Measurements from ENCODE around the gene ATP5PO. TPM values are rescaled to one million over a fixed set of nuclear protein-coding genes. Genes with fewer than 3 reads are reported as not detected.

ATP5PO gene
- total RNA-seq, 2 experiments from 2014 or later, result 234 to 241 TPM

DNA sequence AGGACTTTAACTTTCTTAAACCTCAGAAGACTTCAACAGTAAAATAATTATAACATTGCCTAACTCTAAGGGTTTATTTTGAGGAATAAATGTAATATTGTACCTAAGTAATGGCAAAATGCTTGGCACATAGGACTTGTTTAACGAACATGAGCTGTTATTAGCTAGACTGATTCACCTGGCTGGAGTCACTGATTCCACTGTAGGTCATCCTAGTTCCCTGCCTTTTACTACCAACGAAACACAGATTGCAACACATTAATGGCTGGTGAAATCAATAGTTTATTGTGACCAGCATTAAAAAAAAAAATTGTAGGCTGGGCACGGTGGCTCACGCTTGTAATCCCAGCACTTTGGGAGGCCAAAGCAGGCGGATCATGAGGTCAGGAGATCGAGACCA lies 45.5 kb upstream of the ATP5PO start:
- TF ChIP-seq, protein P1, sequence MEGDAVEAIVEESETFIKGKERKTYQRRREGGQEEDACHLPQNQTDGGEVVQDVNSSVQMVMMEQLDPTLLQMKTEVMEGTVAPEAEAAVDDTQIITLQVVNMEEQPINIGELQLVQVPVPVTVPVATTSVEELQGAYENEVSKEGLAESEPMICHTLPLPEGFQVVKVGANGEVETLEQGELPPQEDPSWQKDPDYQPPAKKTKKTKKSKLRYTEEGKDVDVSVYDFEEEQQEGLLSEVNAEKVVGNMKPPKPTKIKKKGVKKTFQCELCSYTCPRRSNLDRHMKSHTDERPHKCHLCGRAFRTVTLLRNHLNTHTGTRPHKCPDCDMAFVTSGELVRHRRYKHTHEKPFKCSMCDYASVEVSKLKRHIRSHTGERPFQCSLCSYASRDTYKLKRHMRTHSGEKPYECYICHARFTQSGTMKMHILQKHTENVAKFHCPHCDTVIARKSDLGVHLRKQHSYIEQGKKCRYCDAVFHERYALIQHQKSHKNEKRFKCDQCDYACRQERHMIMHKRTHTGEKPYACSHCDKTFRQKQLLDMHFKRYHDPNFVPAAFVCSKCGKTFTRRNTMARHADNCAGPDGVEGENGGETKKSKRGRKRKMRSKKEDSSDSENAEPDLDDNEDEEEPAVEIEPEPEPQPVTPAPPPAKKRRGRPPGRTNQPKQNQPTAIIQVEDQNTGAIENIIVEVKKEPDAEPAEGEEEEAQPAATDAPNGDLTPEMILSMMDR (IDR thresholded peaks at IDR 0.05), result no peak

DNA sequence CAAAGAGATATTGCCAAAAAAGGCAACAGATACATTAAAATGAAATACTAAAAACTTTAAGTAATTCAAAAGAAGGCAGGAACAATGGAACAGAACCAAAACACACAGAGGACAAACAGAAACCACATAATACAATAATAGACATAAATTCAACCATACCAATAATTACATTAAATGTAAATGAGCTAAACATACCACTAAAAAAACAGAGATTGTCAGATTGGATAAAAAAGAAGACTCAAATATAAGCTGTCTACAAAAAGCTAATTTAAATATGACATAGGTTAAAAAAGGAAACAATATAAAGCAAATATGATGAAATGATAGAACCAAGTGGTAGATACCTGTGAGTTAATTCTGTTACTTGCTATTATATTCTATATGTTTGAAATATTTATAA lies 44.1 kb upstream of the ATP5PO start:
- TF ChIP-seq, protein P1 (IDR thresholded peaks at IDR 0.05), result no peak

More for the DNA sequence above, 45.5 kb upstream of the ATP5PO start:
- Mint-ChIP-seq H3K4me3 (no peak overlapping the region), H3K27me3 (no peaks in the 10 kb centered on the region), H3K4me1 (ENCODE audit: low read depth) (peaks cover 19% of the 10 kb centered on the region), H3K9me3 (peaks cover 18% of the 10 kb centered on the region), H3K27ac (no peak overlapping the region), H3K36me3 (ENCODE audit: low read depth) (peaks cover 47% of the 10 kb centered on the region)
- no peak for DNase-seq
- intact Hi-C loops (cut with micrococcal nuclease), result no loop called here
- ChIA-PET POLR2A (interaction anchor here (1.0 to 5.2 kb wide), 3 partner anchors 10 to 14 kb away, joined by 3 to 28 read pairs (median 8); no protein-coding TSS in a partner anchor), CTCF (interaction anchor here (2.5 kb wide), 1 partner anchor 9 kb away, joined by 12 read pairs; no protein-coding TSS in a partner anchor)
- no peak for ATAC-seq

DNA sequence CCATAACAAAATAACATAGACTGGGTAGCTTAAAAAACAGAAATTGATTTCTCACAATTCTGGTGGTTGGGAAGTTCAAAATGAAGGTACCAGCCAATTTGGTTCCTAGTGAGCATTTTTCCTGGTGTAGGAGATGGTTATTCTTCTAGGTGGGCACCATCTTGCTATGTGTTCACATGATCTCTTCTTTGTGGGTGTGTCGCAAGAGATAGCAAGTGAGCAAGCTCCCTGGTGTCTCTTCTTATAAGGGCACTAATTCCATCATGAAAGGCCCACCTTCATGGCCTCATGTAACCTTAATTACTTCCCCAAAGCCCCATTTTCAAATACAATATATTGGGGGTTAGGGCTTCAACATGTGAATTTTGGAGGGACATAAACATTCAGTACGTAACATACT lies 38.8 kb upstream of the ATP5PO start:
- ChIA-PET CTCF (interaction anchor here (1.0 to 1.7 kb wide), 2 partner anchors 12 to 30 kb away, joined by 4 to 8 read pairs; no protein-coding TSS in a partner anchor), POLR2A (interaction anchor here (0.6 to 2.4 kb wide), 3 partner anchors 16 to 922 kb away, joined by 3 to 7 read pairs (median 3); no protein-coding TSS in a partner anchor)
- Mint-ChIP-seq H3K27me3 (no peaks in the 10 kb centered on the region), H3K4me1 (ENCODE audit: low read depth) (peaks cover 56% of the 10 kb centered on the region), H3K36me3 (ENCODE audit: low read depth) (peaks cover 40% of the 10 kb centered on the region), H3K9me3 (peaks cover 11% of the 10 kb centered on the region), H3K4me3 (no peak overlapping the region), H3K27ac (no peak overlapping the region)
- ATAC-seq, result no peak
- DNase-seq, result no peak
- TF ChIP-seq, protein P1 (IDR thresholded peaks at IDR 0.05), result no peak
- intact Hi-C loops (cut with micrococcal nuclease), result no loop called here

More for the DNA sequence above, 44.1 kb upstream of the ATP5PO start:
- Mint-ChIP-seq H3K27me3 (no peaks in the 10 kb centered on the region), H3K9me3 (peaks cover 18% of the 10 kb centered on the region), H3K36me3 (ENCODE audit: low read depth) (peaks cover 49% of the 10 kb centered on the region), H3K27ac (no peak overlapping the region), H3K4me3 (no peak overlapping the region), H3K4me1 (ENCODE audit: low read depth) (peaks cover 28% of the 10 kb centered on the region)
- ChIA-PET POLR2A (interaction anchor here (0.8 to 5.2 kb wide), 7 partner anchors 8 to 115 kb away, joined by 3 to 28 read pairs (median 5); no protein-coding TSS in a partner anchor), CTCF (interaction anchor here (1.8 to 2.5 kb wide), 2 partner anchors 10 to 36 kb away, joined by 9 to 12 read pairs; no protein-coding TSS in a partner anchor)
- DNase-seq (no peak), ATAC-seq (no peak)
- intact Hi-C loops (cut with micrococcal nuclease), result no loop called here

DNA sequence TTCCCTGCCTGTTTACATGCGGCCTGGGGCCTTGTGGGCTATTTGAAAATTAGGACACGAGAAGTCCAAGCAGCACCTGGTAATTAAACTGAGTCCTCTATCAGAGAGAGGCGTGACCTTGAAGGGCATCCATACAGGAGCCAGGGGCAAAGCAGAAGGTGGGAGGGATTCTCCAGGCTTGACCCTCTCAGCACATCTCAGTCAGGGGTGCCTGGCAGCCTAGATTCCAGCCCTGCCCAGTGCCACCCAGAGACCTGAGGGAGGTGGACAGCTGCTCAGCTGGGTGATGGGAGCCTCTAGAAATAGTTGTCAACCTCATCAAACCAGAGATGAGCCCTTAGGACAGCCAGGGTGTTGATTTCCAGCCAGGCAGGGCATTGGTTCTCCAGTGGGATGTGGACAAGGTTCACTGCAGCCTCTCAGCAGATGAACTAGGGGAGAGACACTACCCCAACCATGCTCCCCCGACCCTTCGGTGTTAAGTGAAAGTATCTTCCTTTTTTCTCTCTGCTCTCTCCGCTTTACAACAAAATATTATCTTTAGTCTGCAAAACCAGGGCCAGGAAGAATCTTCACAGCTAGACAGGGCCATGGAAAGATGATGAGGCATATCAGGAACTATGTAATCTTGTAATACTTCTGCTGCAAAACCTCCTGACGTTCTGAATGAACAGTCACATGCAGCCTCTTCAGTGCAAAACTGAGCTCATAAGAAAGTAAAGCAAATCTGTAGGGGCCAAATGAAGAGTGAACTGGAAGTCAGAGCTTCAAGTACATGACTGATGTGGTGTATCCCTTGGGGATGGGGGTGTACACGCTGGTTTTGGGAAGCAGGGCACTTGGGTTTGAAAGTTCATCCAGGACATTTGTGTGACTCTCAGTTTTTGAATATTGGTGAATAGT lies 35.9 kb upstream of the ATP5PO start:
- Mint-ChIP-seq H3K9me3 (peaks cover 8% of the 10 kb centered on the region), H3K4me1 (ENCODE audit: low read depth) (peaks cover 75% of the 10 kb centered on the region), H3K27me3 (peaks cover 3% of the 10 kb centered on the region), H3K27ac (peak overlapping the region; percentile 79), H3K36me3 (ENCODE audit: low read depth) (peaks cover 43% of the 10 kb centered on the region), H3K4me3 (peak overlapping the region; percentile 40)
- ATAC-seq (no peak), DNase-seq (no peak)
- ChIA-PET CTCF (interaction anchor here (1.0 kb wide), 2 partner anchors 24 to 396 kb away, joined by 3 to 5 read pairs; no protein-coding TSS in a partner anchor), POLR2A (interaction anchor here (1.1 to 7.9 kb wide), 7 partner anchors 7 to 24 kb away, joined by 3 to 160 read pairs (median 5); no protein-coding TSS in a partner anchor)
- intact Hi-C loops (cut with micrococcal nuclease), result no loop called here
- TF ChIP-seq, protein P1 (IDR thresholded peaks at IDR 0.05), result no peak
